Stimulated activated memory B cell treated with anti-CD40 and anti-IgM and Interleukin-4, amounts not matched to agents 10 μg/mL and 1 μg/mL and 100 μg/mL, for 72 hours (primary cell): ENCODE results near the gene ABCG1.
"Not testable (repeated sequence)": the region's sequence is repeated elsewhere in the genome, so short reads cannot be mapped to it uniquely, and the experiment has no call there.

ENCODE experiments used
- ATAC-seq: fragments of 150-1000 bp; cut with Tn5 transposase; 2 replicates; pipeline ENCODE4 v1.10.0; 2021
- H3K27ac Mint-ChIP-seq: one replicate; pipeline ENCODE4 v1.8.0; 2022; ENCODE audit warnings: mild to moderate bottlenecking, mixed read lengths
- H3K27me3 Mint-ChIP-seq: one replicate; pipeline ENCODE4 v1.8.0; 2022; ENCODE audit warnings: mixed read lengths
- H3K36me3 Mint-ChIP-seq: one replicate; pipeline ENCODE4 v1.8.0; 2022; ENCODE audit warnings: mixed read lengths
- H3K4me1 Mint-ChIP-seq: one replicate; pipeline ENCODE4 v1.8.0; 2022; ENCODE audit warnings: mixed read lengths
- H3K4me3 Mint-ChIP-seq: one replicate; pipeline ENCODE4 v1.8.0; 2022; ENCODE audit warnings: mild to moderate bottlenecking, moderate library complexity, mixed read lengths
- H3K9me3 Mint-ChIP-seq: one replicate; pipeline ENCODE4 v1.8.0; 2022; ENCODE audit warnings: mixed read lengths

The ABCG1 gene

GRCh38 chr21:42288962-42289361 is 70.0 kb downstream of the ABCG1 start:
- Mint-ChIP-seq H3K36me3 (peaks cover 21% of the 10 kb centered on the region), H3K4me3 (no peak overlapping the region), H3K27me3 (no peaks in the 10 kb centered on the region), H3K4me1 (peaks cover 28% of the 10 kb centered on the region), H3K9me3 (no peaks in the 10 kb centered on the region), H3K27ac (no peak overlapping the region)
- no peak for ATAC-seq

DNA sequence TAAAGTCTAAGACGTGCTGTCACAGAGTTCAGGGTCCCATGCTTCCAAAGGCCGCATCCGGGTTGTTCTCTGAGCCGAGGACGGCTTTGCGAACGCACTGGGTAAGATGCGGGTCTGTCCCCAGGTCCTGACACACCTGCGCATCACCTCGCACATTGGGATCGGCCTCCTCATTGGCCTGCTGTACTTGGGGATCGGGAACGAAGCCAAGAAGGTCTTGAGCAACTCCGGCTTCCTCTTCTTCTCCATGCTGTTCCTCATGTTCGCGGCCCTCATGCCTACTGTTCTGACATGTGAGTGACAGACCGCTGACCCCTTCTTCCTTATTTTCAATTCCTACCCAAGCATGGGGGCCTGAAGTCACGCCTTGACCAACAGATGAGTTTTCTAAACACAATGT is 71.0 kb downstream of the ABCG1 start:
- Mint-ChIP-seq H3K27ac (no peak overlapping the region), H3K4me1 (peaks cover 28% of the 10 kb centered on the region), H3K4me3 (no peak overlapping the region), H3K36me3 (peaks cover 21% of the 10 kb centered on the region), H3K27me3 (no peaks in the 10 kb centered on the region), H3K9me3 (no peaks in the 10 kb centered on the region)
- no peak for ATAC-seq

GRCh38 chr21:42290505-42290904 is 71.6 kb downstream of the ABCG1 start:
- no peak overlapping the region for H3K27ac Mint-ChIP-seq

DNA sequence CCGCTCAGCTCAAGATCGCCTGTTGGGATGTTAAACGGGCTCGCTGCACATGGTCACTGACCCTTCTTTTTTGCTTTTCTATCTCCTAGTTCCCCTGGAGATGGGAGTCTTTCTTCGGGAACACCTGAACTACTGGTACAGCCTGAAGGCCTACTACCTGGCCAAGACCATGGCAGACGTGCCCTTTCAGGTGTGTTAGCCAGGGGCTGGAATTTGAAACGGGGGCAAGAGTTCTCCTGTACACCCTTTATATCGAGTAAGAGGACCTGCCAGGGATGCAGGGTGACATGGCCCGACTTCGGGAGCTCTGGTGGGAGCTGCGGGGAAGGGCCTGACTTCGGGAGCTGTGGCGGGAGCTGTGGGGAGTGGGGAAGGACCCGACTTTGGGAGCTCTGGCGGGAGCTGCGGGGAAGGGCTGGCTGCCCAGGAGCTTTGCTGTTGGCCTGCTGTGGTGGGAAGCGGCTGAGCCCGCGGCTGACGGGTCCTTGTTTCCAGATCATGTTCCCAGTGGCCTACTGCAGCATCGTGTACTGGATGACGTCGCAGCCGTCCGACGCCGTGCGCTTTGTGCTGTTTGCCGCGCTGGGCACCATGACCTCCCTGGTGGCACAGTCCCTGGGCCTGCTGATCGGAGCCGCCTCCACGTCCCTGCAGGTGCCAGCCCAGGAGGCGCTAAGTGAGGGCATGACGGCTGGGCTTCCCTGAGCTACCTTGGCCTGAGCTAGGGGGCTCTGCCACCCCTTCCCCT is 72.2 kb downstream of the ABCG1 start:
- H3K4me1 Mint-ChIP-seq, result peaks cover 16% of the 10 kb centered on the region
- peaks cover 32% of the 10 kb centered on the region for H3K36me3 Mint-ChIP-seq
- H3K27ac Mint-ChIP-seq, result no peak overlapping the region
- ATAC-seq, result no peak
- no peak overlapping the region for H3K4me3 Mint-ChIP-seq
- no peaks in the 10 kb centered on the region for H3K9me3 Mint-ChIP-seq
- no peaks in the 10 kb centered on the region for H3K27me3 Mint-ChIP-seq

More at GRCh38 chr21:42290505-42290904, 71.6 kb downstream of the ABCG1 start:
- ATAC-seq, result no peak
- Mint-ChIP-seq H3K4me1 (peaks cover 23% of the 10 kb centered on the region), H3K36me3 (peaks cover 25% of the 10 kb centered on the region), H3K9me3 (no peaks in the 10 kb centered on the region), H3K4me3 (no peak overlapping the region), H3K27me3 (no peaks in the 10 kb centered on the region)

GRCh38 chr21:42291751-42292562 is 73.0 kb downstream of the ABCG1 start:
- no peaks in the 10 kb centered on the region for H3K27me3 Mint-ChIP-seq
- ATAC-seq, result no peak
- H3K27ac Mint-ChIP-seq, result no peak overlapping the region
- H3K4me1 Mint-ChIP-seq, result peaks cover 9% of the 10 kb centered on the region
- no peak overlapping the region for H3K4me3 Mint-ChIP-seq
- H3K36me3 Mint-ChIP-seq, result peaks cover 27% of the 10 kb centered on the region
- H3K9me3 Mint-ChIP-seq, result no peaks in the 10 kb centered on the region

DNA sequence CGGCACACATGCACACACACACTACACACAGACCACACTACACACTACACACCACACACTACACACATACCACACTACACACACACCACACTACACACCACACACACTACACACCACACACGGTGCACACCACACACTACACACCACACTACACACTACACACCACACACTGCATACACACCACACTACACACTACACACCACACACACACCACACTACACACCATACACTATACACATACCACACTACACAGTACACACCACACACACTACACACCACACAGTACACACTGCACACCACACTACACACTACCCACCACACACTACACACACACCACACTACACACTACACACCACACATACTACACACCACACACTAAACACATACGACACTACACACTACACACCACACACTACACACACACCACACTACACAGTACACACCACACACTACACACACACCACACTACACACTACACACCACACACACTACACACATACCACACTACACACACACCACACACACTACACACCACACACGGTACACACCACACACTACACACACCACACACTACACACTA is 73.7 kb downstream of the ABCG1 start:
- H3K27ac Mint-ChIP-seq, H3K27me3 Mint-ChIP-seq, H3K9me3 Mint-ChIP-seq, H3K4me1 Mint-ChIP-seq, H3K4me3 Mint-ChIP-seq, ATAC-seq: not testable (repeated sequence)
- H3K36me3 Mint-ChIP-seq, result peaks cover 25% of the 10 kb centered on the region

- peaks cover 19% of the 10 kb centered on the region for H3K36me3 Mint-ChIP-seq
- H3K4me3 Mint-ChIP-seq, result no peak overlapping the region
- no peaks in the 10 kb centered on the region for H3K9me3 Mint-ChIP-seq
- no peak for ATAC-seq
- no peaks in the 10 kb centered on the region for H3K4me1 Mint-ChIP-seq
- H3K27me3 Mint-ChIP-seq, result no peaks in the 10 kb centered on the region
- H3K27ac Mint-ChIP-seq, result no peak overlapping the region
These were observed 74.8 kb downstream of the ABCG1 start for GRCh38 chr21:42293649-42294272.

- H3K4me3 Mint-ChIP-seq, result no peak overlapping the region
- ATAC-seq, result no peak
- no peaks in the 10 kb centered on the region for H3K27me3 Mint-ChIP-seq
- H3K27ac Mint-ChIP-seq, result no peak overlapping the region
- H3K36me3 Mint-ChIP-seq, result peaks cover 14% of the 10 kb centered on the region
- no peaks in the 10 kb centered on the region for H3K4me1 Mint-ChIP-seq
- H3K9me3 Mint-ChIP-seq, result no peaks in the 10 kb centered on the region
These were observed 75.4 kb downstream of the ABCG1 start for GRCh38 chr21:42294273-42294880.

DNA sequence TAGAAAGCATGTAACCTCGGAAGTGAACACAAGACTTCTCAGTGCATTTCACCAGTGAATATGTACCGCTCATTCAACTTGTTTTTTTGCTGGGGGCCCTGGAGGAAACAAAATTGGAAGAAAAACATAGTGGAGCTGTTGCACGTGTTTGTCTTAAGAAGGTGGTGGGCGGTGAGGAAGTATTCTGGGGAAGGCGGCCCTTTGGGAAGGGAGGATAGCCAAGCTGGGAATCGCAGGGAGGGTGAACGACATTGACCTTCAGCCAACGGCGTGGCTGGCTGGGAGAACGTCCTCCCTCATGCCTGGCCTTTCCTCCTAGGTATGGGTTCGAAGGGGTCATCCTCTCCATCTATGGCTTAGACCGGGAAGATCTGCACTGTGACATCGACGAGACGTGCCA is 76.9 kb downstream of the ABCG1 start:
- peaks cover 14% of the 10 kb centered on the region for H3K36me3 Mint-ChIP-seq
- no peaks in the 10 kb centered on the region for H3K4me1 Mint-ChIP-seq
- H3K9me3 Mint-ChIP-seq, result no peaks in the 10 kb centered on the region
- no peak overlapping the region for H3K4me3 Mint-ChIP-seq
- H3K27ac Mint-ChIP-seq, result no peak overlapping the region
- no peak for ATAC-seq
- H3K27me3 Mint-ChIP-seq, result no peaks in the 10 kb centered on the region

- no peaks in the 10 kb centered on the region for H3K9me3 Mint-ChIP-seq
- no peaks in the 10 kb centered on the region for H3K4me1 Mint-ChIP-seq
- no peak overlapping the region for H3K4me3 Mint-ChIP-seq
- no peak for ATAC-seq
- H3K27me3 Mint-ChIP-seq, result no peaks in the 10 kb centered on the region
- H3K27ac Mint-ChIP-seq, result no peak overlapping the region
- peaks cover 14% of the 10 kb centered on the region for H3K36me3 Mint-ChIP-seq
These were observed 77.6 kb downstream of the ABCG1 start for GRCh38 chr21:42296501-42296900.

- Mint-ChIP-seq H3K27ac (no peak overlapping the region), H3K9me3 (no peaks in the 10 kb centered on the region), H3K4me3 (no peak overlapping the region), H3K36me3 (peaks cover 14% of the 10 kb centered on the region), H3K27me3 (no peaks in the 10 kb centered on the region), H3K4me1 (no peaks in the 10 kb centered on the region)
- no peak for ATAC-seq
These were observed 78.4 kb downstream of the ABCG1 start for GRCh38 chr21:42297377-42297776.

- no peak overlapping the region for H3K27ac Mint-ChIP-seq
- no peaks in the 10 kb centered on the region for H3K4me1 Mint-ChIP-seq
- H3K36me3 Mint-ChIP-seq, result peaks cover 14% of the 10 kb centered on the region
- ATAC-seq, result no peak
- no peaks in the 10 kb centered on the region for H3K27me3 Mint-ChIP-seq
- no peaks in the 10 kb centered on the region for H3K9me3 Mint-ChIP-seq
- no peak overlapping the region for H3K4me3 Mint-ChIP-seq
These were observed 79.3 kb downstream of the ABCG1 start for GRCh38 chr21:42298237-42298636.

- H3K36me3 Mint-ChIP-seq, result peaks cover 14% of the 10 kb centered on the region
- no peak overlapping the region for H3K27ac Mint-ChIP-seq
- ATAC-seq, result no peak
- H3K27me3 Mint-ChIP-seq, result no peaks in the 10 kb centered on the region
- H3K4me3 Mint-ChIP-seq, result no peak overlapping the region
- no peaks in the 10 kb centered on the region for H3K4me1 Mint-ChIP-seq
- no peaks in the 10 kb centered on the region for H3K9me3 Mint-ChIP-seq
These were observed 79.7 kb downstream of the ABCG1 start for GRCh38 chr21:42298657-42299056.

GRCh38 chr21:42299324-42300044 is 80.5 kb downstream of the ABCG1 start:
- H3K27me3 Mint-ChIP-seq, result peaks cover 3% of the 10 kb centered on the region
- H3K9me3 Mint-ChIP-seq, result no peaks in the 10 kb centered on the region
- H3K36me3 Mint-ChIP-seq, result peaks cover 14% of the 10 kb centered on the region
- no peak overlapping the region for H3K4me3 Mint-ChIP-seq
- no peaks in the 10 kb centered on the region for H3K4me1 Mint-ChIP-seq
- no peak for ATAC-seq
- H3K27ac Mint-ChIP-seq, result no peak overlapping the region
